Vagina (tissue), 2 donors: ENCODE results near the gene SFXN2.

Experiments used
- POLR2A ChIP-seq, 2 donors: fragments of 450-650 bp; IDR thresholded peaks; one replicate each; pipeline ENCODE4 v1.6.1; 2017; ENCODE audit warnings: antibody characterized with exemption in 2 of 2, mild to moderate bottlenecking in 2 of 2, moderate library complexity in 2 of 2
- POLR2AphosphoS5 ChIP-seq, 2 donors: sonication (generic); formaldehyde crosslinking; IDR thresholded peaks; one replicate each; pipeline ENCODE4 v1.9.0; 2017; ENCODE audit warnings: antibody characterized with exemption in 2 of 2, mild to moderate bottlenecking in 2 of 2, low read depth in 1 of 2; ENCODE audit not compliant: insufficient read depth in 1 of 2
- TF ChIP-seq, protein P1 (sequence below), 3 experiments: fragments of 450-650 bp in 2 of 3; fragments of 200-600 bp in 1 of 3; sonication (generic) in 1 of 3; IDR thresholded peaks; one replicate each; pipeline ENCODE4 v1.5.1; 2017 to 2019; ENCODE audit warnings: antibody characterized with exemption in 3 of 3, mild to moderate bottlenecking in 2 of 3, moderate library complexity in 2 of 3

DNA sequence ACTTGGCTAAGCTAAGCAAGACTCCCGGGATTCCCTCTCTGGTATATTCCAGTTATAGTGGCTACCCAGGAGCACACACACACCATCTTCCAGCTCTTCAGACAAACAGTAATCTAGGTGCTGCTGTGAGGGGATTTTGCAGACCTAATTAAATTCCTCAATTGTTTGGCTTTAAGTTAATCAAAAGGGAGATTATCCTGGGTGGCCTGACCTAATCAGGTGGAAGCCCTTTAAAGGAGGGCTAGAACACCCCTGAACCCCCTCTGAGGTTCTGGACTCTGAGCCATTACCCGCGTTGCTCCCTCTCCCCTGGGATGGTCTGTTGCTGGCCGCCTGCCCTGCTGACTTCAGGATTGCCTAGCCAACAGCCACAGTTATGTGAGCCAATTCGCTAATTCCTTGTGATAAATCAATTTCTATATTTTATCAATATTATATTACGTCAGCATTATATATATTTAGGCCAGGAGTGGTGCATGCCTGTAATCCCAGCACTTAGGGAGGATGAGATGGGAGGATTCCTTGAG lies 6.4 kb downstream of the SFXN2 start:
- TF ChIP-seq POLR2A (IDR thresholded peaks at IDR 0.05) (no peak), POLR2AphosphoS5 (IDR thresholded peaks at IDR 0.05; ENCODE audit: insufficient read depth in 1 of 2, low read depth in 1 of 2) (no peak)
- TF ChIP-seq, protein P1, sequence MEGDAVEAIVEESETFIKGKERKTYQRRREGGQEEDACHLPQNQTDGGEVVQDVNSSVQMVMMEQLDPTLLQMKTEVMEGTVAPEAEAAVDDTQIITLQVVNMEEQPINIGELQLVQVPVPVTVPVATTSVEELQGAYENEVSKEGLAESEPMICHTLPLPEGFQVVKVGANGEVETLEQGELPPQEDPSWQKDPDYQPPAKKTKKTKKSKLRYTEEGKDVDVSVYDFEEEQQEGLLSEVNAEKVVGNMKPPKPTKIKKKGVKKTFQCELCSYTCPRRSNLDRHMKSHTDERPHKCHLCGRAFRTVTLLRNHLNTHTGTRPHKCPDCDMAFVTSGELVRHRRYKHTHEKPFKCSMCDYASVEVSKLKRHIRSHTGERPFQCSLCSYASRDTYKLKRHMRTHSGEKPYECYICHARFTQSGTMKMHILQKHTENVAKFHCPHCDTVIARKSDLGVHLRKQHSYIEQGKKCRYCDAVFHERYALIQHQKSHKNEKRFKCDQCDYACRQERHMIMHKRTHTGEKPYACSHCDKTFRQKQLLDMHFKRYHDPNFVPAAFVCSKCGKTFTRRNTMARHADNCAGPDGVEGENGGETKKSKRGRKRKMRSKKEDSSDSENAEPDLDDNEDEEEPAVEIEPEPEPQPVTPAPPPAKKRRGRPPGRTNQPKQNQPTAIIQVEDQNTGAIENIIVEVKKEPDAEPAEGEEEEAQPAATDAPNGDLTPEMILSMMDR (IDR thresholded peaks at IDR 0.05): no peak
